Lower lobe of right lung (tissue), 2 donors: ENCODE data around the gene ZNF587B. TPM values are rescaled to one million over a fixed set of nuclear protein-coding genes. Genes with fewer than 3 reads are reported as not detected.
"Not testable (repeated sequence)": the region's sequence is repeated elsewhere in the genome, so short reads cannot be mapped to it uniquely, and the experiment has no call there.

Experiments
- ATAC-seq, 2 donors: fragments of 200-7000 bp; cut with Tn5 transposase; one replicate each; pipeline ENCODE4 v1.9.1; 2020 to 2022; ENCODE audit warnings: mild to moderate bottlenecking in 2 of 2, moderate library complexity in 2 of 2
- DNase-seq: peaks from one replicate; pipeline ENCODE4 v3.0.0-alpha.2; 2020
- H3K27ac ChIP-seq: fragments of 200-600 bp; one replicate; pipeline ENCODE4 v1.8.0; 2022
- H3K27me3 ChIP-seq: fragments of 200-600 bp; one replicate; pipeline ENCODE4 v1.8.0; 2022; ENCODE audit warnings: low read depth
- H3K36me3 ChIP-seq: fragments of 200-600 bp; one replicate; pipeline ENCODE4 v1.8.0; 2022; ENCODE audit warnings: mild to moderate bottlenecking
- H3K4me1 ChIP-seq: fragments of 200-600 bp; one replicate; pipeline ENCODE4 v1.8.0; 2022
- H3K4me3 ChIP-seq: fragments of 200-600 bp; one replicate; pipeline ENCODE4 v1.8.0; 2022; ENCODE audit warnings: mild to moderate bottlenecking
- H3K9me3 ChIP-seq: fragments of 200-600 bp; one replicate; pipeline ENCODE4 v1.8.0; 2022
- CTCF ChIP-seq: fragments of 200-600 bp; IDR thresholded peaks from one replicate; pipeline ENCODE4 v1.8.0; 2022; ENCODE audit warnings: antibody characterized with exemption, mild to moderate bottlenecking
- intact Hi-C: fragments of 100-400 bp; cut with DNase I; formaldehyde crosslinking; loops from one replicate; pipeline ENCODE4 v1.11.0; 2022
- long read RNA-seq: library from polyadenylated mRNA; unstranded; transcript quantifications from one replicate; pipeline ENCODE4 v2.0.0, GENCODE V29; 2021
- total RNA-seq: library from RNA; stranded (reverse); fragmentation: NEBNext Ultra II Directional; extraction: Animal tissue kit (Norgen Biotek cat#: 25700); gene quantifications from one replicate; pipeline ENCODE4 v1.2.1, GENCODE V29; 2021
- donor health status: DM: no; HTN: yes; CAD: no; lungs with severe emphysema.

The ZNF587B gene
- total RNA-seq: 12.5 TPM
- long read RNA-seq, partial matches to known transcripts: 0 of 4 reads
- long read RNA-seq, other reads (novel, unspliced or antisense): 4 of 4 reads

GRCh38 chr19:57830071-57830602 lies at the start of gene ZNF587B:
TSS of gene ZNF587B (plus strand) at chr19:57830299. CDS start at chr19:57830529, 230 bp downstream.
- Histone ChIP-seq H3K36me3 (no peaks in the 10 kb centered on the region), H3K27me3 (no peaks in the 10 kb centered on the region), H3K9me3 (no peaks in the 10 kb centered on the region), H3K27ac (peak within 1 kb of the TSS; percentile 41), H3K4me3 (peak within 1 kb of the TSS; percentile 54), H3K4me1 (no peaks in the 10 kb centered on the region)
- peak; percentile 33 for TF ChIP-seq CTCF
- DNase-seq (peak; percentile 67), ATAC-seq (peak; percentile 81 to 88)
- intact Hi-C loops: no loop called here

GRCh38 chr19:57786286-57786685 lies 43.8 kb upstream of the ZNF587B start:
- Histone ChIP-seq H3K4me3 (no peak overlapping the region), H3K4me1 (no peaks in the 10 kb centered on the region), H3K27me3 (no peaks in the 10 kb centered on the region), H3K36me3 (peaks cover 7% of the 10 kb centered on the region), H3K9me3 (peaks cover 77% of the 10 kb centered on the region), H3K27ac (no peak overlapping the region)
- TF ChIP-seq CTCF: no peak
- intact Hi-C loops: no loop called here
- no peak for ATAC-seq
- no peak for DNase-seq

DNA sequence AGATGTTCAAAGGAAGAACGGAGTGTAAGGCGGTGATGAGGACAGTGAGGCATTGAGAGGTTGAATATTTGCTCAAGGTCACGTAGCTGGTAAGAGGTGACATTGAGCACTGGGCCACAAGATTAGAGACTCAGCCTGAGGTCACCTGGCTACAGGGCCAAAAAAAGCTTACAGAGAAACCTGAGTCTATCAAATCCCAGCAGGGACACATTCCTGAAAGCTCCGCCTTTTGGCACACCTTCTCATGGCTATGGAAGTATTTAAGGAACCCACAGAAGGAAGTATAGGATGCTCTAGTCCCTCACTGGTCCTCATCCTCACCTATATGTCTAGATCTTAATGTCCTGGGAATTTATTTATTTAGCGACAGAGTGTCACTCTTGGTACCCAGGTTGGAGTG lies 43.2 kb upstream of the ZNF587B start:
- no peak for DNase-seq
- H3K4me3 ChIP-seq: no peak overlapping the region
- H3K9me3 ChIP-seq: peaks cover 72% of the 10 kb centered on the region
- no peaks in the 10 kb centered on the region for H3K4me1 ChIP-seq
- H3K36me3 ChIP-seq: peaks cover 11% of the 10 kb centered on the region
- intact Hi-C loops: no loop called here
- ATAC-seq: no peak
- H3K27ac ChIP-seq: no peak overlapping the region
- no peaks in the 10 kb centered on the region for H3K27me3 ChIP-seq
- TF ChIP-seq CTCF: no peak

- no peaks in the 10 kb centered on the region for H3K27me3 ChIP-seq
- no peak for DNase-seq
- TF ChIP-seq CTCF: no peak
- no peak overlapping the region for H3K4me3 ChIP-seq
- peaks cover 62% of the 10 kb centered on the region for H3K9me3 ChIP-seq
- H3K36me3 ChIP-seq: peaks cover 22% of the 10 kb centered on the region
- intact Hi-C loops: no loop called here
- no peak overlapping the region for H3K27ac ChIP-seq
- H3K4me1 ChIP-seq: no peaks in the 10 kb centered on the region
- ATAC-seq: no peak
Observed at GRCh38 chr19:57788114-57788692, 41.9 kb upstream of the ZNF587B start.

DNA sequence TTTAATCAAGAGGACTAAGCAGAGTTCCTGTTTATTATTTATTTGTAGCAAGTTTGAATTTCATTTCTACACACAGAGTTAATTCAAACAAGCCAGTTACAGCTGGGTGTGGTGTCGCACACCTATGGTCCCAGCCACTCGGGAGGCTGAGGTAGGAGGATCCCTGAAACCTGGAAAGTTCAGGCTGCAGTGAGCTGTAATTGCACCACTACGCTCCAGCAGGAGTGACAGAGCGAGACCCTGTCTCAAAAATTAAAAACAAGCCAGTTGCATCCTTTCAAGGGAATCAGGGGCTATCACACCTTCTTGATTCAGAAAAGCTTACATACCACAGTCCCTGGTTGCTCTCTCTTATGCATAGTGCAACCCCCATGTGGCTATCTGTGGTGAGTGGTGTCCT lies 40.8 kb upstream of the ZNF587B start:
- ATAC-seq (no peak), DNase-seq (no peak)
- intact Hi-C loops: no loop called here
- Histone ChIP-seq H3K27ac (no peak overlapping the region), H3K4me1 (no peaks in the 10 kb centered on the region), H3K36me3 (peaks cover 30% of the 10 kb centered on the region), H3K9me3 (peaks cover 52% of the 10 kb centered on the region), H3K27me3 (no peaks in the 10 kb centered on the region), H3K4me3 (no peak overlapping the region)
- no peak for TF ChIP-seq CTCF

- DNase-seq, ATAC-seq, H3K27ac ChIP-seq, H3K4me3 ChIP-seq, H3K9me3 ChIP-seq, H3K27me3 ChIP-seq, intact Hi-C loops, H3K4me1 ChIP-seq: not testable (repeated sequence)
- H3K36me3 ChIP-seq: peaks cover 44% of the 10 kb centered on the region
Observed at GRCh38 chr19:57796580-57796979, 33.5 kb upstream of the ZNF587B start.
